NOMO-1 (cell line): Measurements from ENCODE around the gene LYZ.
A peak's percentile ranks its signal among the peaks of the same experiment; 100 is the strongest.

ENCODE experiments used
- DNase-seq, 2 experiments: peaks; one replicate each; lab custom pipeline; 2025; ENCODE audit not compliant: unreplicated experiment in 2 of 2; lab: John Stamatoyannopoulos, UW

LYZ gene

GRCh38 chr12:69338120-69338859 is 9.9 kb upstream of the LYZ start:
- DNase-seq, result peak; percentile 60 to 95

DNA sequence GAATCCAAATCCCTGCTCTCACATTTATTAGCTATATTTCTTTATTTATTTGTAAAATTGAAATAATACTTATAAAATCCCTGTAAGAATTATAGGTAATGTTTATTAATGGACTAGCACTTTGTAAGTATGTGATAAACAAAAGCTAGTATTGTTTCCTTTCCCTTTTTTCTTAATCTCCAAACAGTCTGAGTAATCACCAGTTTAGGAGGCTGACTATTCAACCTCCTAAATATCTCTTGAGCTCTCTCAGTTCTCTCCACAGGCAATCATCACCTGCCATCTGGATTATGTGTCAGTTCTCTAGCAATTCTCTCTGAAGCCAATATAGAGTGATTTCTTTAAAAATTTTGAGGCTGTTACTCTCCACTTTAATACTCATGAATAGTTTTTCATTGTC is 9.2 kb upstream of the LYZ start:
- DNase-seq, result no peak

- DNase-seq, result no peak
Observed at GRCh38 chr12:69339999-69340398, 8.2 kb upstream of the LYZ start.

GRCh38 chr12:69341328-69341727 is 6.9 kb upstream of the LYZ start:
- peak; percentile 68 to 80 for DNase-seq

- no peak for DNase-seq
Observed at GRCh38 chr12:69342421-69342820, 5.8 kb upstream of the LYZ start.

- DNase-seq, result peak; percentile 42 to 84
Observed at GRCh38 chr12:69343357-69343756, 4.8 kb upstream of the LYZ start.

DNA sequence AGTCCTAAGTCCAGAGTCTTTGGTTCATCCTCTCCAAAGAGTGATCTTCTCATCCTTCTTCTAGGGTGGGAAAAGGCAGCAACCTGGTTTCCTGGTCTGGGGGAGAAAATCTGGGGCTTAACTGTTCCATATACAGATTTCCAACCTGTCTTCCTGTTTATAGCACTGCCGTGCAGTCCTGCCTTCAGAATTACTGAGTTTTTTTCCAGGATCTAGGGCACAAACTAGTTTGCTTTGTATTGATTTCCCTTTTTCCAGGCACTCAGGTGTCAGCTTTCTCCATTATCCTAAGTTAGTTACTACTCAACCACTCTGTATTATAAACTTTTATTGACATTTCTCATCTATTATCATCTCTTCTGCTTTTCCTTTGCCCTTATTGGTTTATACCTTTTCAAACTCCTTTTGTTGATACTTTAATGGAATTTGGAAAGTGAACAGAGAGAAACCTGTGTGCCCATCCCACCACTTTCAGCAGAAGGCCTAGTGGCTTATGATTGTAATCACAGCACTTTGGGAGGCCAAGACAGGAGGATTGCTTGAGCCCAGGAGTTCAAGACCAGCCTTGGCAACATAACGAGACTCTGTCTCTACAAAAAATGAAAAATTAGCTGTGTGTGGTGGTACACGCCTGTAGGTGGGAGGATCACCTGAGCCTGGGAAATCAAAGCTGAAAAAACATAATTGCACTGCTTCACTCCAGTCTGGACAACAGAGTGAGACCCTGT is 4.1 kb upstream of the LYZ start:
- no peak for DNase-seq

GRCh38 chr12:69345077-69345476 is 3.1 kb upstream of the LYZ start:
- no peak for DNase-seq

GRCh38 chr12:69345742-69346141 is 2.4 kb upstream of the LYZ start:
- no peak for DNase-seq

GRCh38 chr12:69350002-69350626 is 1.9 kb downstream of the LYZ start:
- DNase-seq, result no peak

DNA sequence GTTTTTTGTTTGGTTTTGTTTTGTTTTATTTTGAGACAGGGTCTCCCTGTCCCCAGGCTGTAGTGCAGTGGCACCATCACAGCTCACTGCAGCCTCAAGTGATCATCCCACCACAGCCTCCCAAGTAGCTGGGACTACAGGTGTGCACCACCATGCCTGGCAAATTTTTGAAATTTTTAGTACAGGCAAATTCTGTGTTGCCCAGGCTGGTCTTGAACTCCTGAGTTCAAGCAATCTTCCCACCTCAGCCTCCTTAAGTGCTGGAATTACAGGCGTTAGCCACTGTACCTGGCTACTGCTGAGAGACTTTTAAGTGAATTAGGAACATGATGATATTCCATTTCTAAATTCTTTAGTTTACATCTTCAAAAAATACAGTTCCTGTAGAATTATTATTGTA is 2.6 kb downstream of the LYZ start:
- no peak for DNase-seq

- no peak for DNase-seq
Observed at GRCh38 chr12:69351462-69352236, 3.5 kb downstream of the LYZ start.

- DNase-seq, result no peak
Observed at GRCh38 chr12:69352904-69353303, 4.7 kb downstream of the LYZ start.

DNA sequence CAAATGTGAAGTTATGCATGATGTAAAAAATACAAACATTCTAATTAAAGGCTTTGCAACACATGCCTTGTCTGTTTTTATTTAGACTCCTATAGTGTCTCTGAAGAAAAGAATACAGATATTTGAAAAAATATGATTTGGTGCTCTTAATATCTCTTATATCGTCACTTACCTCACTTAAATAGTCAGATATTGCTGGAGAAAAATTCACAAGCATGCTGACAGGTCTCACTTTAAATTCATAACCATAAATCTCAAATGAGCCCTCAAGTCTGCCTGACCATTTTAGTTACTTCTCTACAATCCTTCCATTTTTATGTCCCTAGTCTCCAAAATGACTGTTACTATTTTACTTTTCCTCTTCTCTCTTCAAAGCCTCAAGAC is 6.0 kb downstream of the LYZ start:
- DNase-seq, result no peak

GRCh38 chr12:69354556-69355187 is 6.5 kb downstream of the LYZ start:
- DNase-seq, result peak in 1 of 2 experiments; percentile 65

GRCh38 chr12:69355363-69356028 is 7.3 kb downstream of the LYZ start:
- no peak for DNase-seq

DNA sequence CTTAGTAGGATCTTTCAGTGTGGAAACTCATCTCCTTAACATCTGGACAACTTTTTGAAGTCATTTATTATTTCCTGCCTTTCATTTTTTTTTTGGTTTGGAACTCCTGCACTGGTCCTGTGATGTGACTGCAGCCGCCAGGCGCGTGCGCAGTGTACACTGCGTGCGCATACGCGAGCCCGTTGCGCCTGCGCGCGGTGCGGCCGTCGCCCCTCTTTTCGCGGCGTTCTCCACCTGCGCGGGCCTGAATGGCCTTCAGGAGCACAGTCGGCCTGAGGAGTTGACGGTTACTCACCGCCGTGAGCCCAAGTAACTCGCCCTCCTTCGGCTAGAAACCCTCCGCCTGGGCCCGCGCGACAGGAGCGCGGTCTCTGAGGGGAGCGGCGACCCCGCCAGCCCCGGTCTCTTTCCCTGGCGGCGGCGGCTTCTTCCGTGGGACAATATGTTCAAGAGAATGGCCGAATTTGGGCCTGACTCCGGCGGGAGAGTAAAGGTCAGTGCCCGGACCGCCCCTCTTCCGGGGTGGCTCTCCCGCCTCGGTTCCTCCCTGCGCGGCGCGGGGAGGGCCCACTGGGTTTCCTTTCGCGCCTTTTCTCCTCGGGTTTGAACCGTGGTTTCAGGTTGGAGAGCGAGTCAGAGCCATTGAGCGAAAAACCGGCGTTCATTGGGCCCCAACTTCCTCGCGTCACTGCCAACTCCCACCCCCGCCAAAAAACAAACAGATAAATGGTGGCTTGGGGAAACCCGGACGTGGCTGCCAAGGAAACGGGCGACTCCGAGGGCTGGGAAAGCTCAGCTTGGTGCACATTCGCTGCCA is 11.6 kb downstream of the LYZ start, which contains the start of gene YEATS4:
TSS of gene YEATS4 (plus strand) at position 213 of the 817 bp plus-strand sequence. CDS start at position 443, 230 bp downstream.
- peak; percentile 88 to 95 for DNase-seq

DNA sequence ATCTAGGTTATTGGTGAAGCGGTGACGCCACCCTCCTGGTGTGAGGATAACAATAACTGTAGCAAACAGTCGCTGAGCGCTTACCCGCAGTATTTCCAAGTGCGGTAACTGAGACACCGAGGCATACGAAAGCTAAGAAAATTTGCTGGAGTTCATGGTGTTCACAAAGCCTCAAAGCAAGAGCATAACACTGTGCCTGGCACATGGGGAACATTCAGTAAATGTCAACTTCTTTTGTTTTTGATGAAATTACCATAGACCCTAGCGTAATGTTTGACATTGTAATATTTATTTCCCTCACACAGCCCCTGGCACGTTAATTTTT is 12.1 kb downstream of the LYZ start:
- no peak for DNase-seq

GRCh38 chr12:69366796-69367195 is 18.6 kb downstream of the LYZ start:
- no peak for DNase-seq
